Activated T-cell treated with anti-CD3 and anti-CD28 coated beads, Interleukin-2, amount 50 U/mL, for 1 hour (primary cell): ENCODE results near the gene ADARB2.

Experiments
- DNase-seq: peaks from one replicate; pipeline ENCODE4 v3.0.0-alpha.2; 2020

ADARB2 gene

DNA sequence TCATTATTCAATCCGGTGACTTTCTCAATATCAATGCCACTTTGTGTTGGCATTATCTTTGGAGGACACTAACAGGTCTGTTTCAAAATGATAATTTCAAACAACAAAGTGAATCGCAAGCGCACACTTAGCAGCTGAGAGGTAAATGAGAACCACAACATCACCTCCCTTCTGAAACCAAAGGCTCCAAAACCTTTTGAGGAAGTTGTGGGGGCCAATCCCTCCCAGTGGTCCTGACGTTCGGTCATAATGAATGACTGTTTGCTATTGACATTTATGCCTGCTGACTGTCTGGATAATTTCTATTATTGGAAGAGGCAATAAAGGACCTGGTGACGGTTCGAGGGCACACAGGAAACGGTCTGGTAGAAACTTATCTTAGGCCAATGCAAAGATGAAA is 1.8 kb downstream of the ADARB2 start:
- DNase-seq, result no peak

DNA sequence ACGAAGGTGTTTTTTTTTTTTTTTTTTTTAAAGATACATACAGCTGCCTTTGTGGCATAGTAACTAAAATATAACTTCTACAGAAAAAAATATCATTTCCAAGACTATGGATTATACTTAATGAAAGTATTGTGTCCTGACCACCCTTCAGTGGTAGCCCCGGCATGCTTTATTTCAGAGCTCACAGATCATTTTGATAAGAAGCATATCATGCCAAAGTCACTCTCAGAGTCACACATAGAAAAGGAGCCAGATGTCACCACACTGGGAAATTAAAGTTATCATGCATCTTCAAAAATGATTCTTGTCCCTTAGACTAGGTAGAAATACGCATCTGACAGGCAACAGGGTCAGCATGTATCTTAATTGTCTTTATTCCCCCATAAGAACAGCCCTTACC is 3.0 kb downstream of the ADARB2 start:
- DNase-seq, result no peak

DNA sequence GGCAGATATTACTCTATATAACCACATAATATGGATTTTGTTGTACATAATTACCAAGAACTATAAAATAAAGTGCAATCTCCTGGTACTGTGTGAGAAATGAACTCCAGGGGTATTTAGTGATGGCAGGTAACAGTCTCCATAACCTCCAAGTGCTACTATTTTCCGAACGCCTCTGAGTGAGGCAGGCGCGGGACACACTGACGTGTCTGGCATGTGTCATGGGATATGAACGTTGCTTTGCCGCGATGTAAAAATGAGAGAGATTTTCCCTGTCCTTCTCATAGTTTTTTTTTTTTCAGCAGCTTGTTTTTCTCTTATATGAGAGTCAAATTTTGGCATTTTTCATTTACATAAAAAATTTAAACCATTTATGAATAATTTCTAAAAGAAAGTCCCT is 3.6 kb downstream of the ADARB2 start:
- no peak for DNase-seq

DNA sequence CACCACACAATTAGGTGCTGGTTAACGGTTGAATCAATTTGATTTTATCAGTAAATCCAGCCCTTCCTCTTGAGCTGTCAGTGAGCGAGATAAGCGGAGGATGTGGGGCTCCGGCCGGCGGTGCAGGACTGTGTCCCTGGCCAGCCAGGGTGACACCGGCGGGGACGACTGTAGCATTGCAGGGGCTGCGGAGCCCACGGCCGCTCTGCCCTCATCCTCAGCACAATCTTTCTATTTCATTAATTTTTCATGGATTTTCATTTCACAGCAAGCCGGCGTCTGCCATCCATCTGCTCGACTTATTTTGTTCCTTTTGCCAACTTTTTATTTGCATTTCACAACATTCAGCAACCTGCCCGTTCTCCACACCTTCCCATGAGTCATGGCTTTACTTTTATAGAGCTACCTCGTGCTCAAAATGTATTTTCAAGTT is 4.7 kb downstream of the ADARB2 start:
- DNase-seq, result no peak

DNA sequence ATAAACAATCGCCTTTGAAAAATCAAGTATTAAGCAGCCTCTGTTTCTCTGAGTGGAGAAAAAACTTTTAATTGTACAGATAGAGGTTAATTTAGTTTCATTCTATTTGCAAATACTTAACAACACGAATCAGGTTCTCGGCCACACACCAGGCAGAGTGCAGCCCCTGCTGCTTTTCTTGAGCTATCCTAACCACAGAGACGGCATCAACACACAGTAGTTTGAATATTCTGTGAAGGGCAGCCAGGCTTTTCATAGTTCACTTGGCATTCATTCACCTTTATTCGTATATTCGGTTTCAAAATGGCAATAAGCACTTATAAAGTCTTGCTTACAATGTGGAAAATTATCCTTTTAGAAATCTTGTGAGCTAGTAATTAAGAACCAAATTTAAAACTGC is 5.7 kb downstream of the ADARB2 start:
- DNase-seq, result no peak

DNA sequence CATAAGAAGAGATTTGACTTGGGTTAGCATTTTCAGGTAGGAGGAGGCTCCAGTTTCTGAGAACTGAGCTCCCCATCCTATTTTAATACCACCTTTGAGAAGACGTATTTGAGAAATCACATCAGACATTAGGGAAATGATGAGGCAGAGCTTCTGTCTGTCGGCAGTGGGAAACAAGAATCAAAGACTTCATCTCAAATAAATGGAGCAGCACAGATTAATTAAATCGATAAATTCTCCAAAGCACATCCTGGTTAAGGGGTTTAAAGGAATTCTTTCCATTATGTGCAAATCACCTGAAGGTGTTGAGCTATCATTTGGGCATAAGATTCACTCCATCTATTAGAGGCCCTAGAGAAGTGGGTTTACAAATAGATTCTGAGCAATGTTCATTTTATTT is 7.6 kb downstream of the ADARB2 start:
- DNase-seq, result no peak

GRCh38 chr10:1726861-1727260 is 10.5 kb downstream of the ADARB2 start:
- no peak for DNase-seq

- DNase-seq, result no peak
Measured at GRCh38 chr10:1724921-1725488, 12.3 kb downstream of the ADARB2 start.

GRCh38 chr10:1716839-1717238 is 20.5 kb downstream of the ADARB2 start:
- DNase-seq, result no peak

DNA sequence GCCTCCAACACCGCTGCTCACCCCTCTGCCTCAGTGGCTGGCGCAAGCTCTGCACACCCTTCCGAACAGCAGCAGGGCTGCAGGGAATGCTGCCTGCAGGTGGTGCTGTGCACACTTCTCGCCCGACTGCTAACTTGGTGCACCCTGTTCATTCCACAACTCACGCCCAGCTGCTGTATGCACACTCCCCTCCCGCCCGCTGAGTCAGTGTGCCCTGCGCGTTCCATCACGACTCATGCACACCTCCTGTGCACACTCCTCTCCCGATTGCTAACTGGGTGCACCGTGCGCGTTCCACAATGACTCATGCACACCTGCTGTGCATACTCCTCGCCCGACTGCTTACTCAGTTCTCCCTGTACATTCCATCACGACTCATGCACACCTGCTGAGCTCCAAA is 21.5 kb downstream of the ADARB2 start:
- DNase-seq, result no peak

DNA sequence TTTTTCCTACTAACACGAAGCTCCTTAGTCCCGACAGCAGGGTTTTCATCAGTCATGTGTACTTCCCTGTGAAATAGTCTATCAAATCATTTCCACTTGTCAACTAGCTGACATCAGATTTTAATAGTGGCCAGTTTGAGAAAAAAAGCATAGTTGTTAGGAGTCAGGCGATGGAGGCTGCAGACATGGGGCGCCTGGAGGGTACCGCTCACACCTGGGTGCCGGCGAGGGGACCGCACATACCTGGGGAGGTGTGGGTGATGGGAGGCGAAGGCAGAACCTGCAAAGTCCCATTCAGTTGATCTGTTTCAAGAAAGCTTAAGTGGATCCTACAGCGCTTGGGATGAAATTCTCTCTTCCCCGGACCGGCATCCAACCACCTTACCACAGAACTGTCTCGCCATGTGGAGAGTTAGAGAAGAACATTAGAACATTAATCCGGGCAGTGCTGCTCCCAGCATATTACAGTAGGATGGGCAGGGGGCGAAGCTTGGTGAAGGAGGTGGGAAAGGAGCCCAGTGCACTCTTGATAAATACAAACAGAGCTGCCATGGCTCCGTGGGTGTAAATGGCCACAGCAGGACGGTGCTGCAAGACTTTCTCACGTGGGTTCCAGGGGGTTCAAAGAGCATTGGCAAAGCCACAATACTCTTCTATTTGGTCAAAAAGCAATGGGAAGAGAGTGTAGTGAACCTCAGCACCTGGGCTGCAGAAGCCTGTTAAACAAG is 24.2 kb downstream of the ADARB2 start:
- DNase-seq, result no peak

GRCh38 chr10:1712314-1712713 is 25.0 kb downstream of the ADARB2 start:
- DNase-seq, result no peak

GRCh38 chr10:1709161-1709560 is 28.2 kb downstream of the ADARB2 start:
- DNase-seq, result no peak

- no peak for DNase-seq
Measured at GRCh38 chr10:1708746-1709145, 28.6 kb downstream of the ADARB2 start.

DNA sequence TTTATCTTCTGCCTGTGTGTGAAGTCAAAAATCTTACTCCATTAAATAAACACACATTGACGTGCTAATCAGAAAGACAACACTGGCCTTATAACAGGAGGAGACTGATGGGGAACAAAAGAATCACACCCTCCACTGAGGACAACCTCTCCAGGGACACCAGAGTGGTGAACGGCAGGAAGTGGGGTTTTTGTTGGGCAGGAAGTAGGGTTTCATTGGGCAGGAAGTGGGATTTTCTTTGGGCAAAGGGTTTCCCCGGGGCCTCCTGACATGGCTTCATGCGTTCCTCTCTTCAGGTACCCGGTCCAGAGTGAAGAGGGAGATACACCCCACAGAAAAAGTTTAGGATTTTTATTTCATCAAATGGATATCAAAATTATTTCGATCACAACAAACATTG is 30.6 kb downstream of the ADARB2 start:
- no peak for DNase-seq

DNA sequence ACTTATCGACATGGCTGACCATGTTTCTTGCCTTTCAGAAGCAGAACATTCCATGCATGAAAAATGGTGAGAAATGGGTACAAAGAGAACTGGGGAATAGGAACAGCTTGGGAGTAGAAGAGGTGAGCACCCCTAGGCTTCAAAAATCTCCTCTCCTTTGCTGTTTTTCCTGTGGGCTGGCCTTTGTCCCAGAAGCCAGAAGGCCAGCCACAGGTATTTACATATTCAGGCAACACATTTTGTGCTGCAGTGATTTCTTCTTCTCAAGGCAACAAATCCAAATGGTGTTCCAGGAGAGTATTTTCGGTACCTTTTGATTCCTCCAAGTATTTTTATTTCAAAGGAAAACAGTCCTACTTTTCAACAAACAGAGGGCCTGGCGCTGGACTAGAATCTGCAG is 31.1 kb downstream of the ADARB2 start:
- DNase-seq, result no peak

DNA sequence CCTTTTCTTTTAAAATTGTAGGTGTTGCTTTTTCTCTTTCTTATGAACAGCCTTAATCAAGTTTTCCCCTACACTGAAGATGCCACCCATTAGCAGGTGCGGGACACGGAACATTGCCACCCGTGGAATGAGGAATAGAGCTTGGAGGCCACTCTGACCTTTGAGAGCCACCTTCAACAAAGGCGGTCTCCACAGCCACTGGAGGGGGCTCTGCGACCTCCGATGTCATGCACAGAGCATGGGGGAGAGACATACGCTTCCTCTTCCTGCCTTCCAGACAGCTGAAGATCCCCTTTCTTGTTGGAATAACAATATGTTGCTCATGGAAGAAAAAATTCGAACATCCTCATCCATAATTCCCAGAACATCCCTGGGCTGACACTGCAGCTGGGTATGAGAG is 39.1 kb downstream of the ADARB2 start:
- DNase-seq, result no peak

DNA sequence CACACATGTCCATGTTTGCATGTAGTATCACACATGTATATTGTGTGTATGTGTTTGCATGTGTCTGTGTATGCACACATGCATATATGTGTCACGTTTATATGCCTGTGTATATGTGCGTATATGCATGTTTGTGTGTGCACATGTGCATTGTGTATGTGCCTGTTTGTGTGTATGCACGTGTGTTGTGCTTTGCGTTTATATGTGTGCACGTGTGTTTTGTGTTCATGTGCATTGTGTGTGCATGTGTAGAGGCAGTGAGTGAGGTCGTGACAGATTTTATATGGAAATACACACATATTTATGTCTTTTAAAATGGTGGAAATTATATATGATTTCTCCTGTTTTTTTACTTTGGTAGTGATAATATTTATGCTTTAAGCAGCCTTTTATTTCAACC is 41.2 kb downstream of the ADARB2 start:
- DNase-seq, result no peak

GRCh38 chr10:1690086-1690485 is 47.2 kb downstream of the ADARB2 start:
- DNase-seq, result no peak

- no peak for DNase-seq
Measured at GRCh38 chr10:1688531-1688930, 48.8 kb downstream of the ADARB2 start.

GRCh38 chr10:1687623-1688150 is 49.6 kb downstream of the ADARB2 start:
- no peak for DNase-seq

DNA sequence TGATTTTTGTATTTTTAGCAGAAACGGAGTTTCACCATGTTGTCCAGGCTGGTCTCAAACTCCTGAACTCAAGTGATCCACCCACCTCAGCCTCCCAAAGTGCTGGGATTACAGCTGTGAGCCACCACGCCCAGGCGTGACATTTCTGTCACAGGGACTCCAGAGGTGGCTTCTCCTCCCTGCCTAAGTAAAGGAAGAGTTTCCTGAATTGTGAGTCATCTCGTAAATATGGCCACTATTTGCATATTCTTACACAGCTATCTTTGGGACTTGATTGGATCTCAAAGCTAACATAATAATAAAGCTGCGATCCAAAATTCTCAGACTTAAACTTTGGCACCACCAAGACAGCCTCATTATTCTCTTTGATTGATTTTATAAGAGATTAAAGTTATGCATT is 50.1 kb downstream of the ADARB2 start:
- no peak for DNase-seq

GRCh38 chr10:1686491-1686749 is 50.9 kb downstream of the ADARB2 start:
- no peak for DNase-seq

DNA sequence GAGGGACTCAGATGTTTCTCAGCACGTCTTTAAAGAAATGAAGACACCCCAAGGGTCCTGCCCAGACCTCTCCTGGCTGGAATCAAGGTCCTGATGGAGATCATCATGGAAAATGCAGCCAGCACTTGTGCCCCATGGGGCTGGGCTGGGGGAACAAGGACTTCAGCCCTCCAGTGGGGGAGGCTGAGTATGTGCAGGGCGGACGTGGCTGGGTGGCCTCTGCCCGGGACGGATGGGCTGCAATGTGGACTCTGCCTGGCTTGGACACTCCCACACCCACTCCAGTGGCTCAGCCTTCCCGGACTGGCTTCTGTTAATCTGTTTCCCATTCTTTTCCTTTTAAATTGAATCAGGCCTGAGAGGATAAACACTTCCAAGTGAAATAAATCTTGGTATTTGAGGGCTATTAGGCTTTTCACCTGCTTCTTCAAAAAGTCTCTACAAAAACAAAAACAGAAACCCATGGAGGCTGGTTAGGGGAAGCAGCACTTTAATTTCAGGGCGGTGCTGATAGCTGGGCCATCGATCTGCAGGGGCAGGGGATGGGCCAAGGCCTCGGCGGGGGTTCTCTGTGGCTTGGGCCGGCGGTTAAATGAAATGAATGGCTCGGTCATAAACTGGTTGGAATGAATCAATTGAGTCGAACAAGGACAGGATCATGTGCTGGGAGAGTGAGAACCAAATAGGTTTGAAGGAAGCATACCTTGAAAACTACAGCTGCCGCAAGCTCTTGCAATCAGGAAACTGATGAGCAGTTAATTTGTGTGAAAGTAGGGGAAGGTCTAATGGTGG is 51.4 kb downstream of the ADARB2 start:
- no peak for DNase-seq
